Activated T-helper 9 cell treated with anti-CD3 and anti-CD28 coated beads, Interleukin-2, amount 50 U/mL, for 16 hours (primary cell): Measurements from ENCODE around the gene HACD2.
"Not testable (repeated sequence)": the region's sequence is repeated elsewhere in the genome, so short reads cannot be mapped to it uniquely, and the experiment has no call there.

ENCODE experiments used
- DNase-seq: peaks from one replicate; pipeline ENCODE4 v3.0.0-alpha.2; 2020; ENCODE audit warnings: low read depth

The HACD2 gene

GRCh38 chr3:123611082-123611481, 26.2 kb upstream of the HACD2 start:
- no peak for DNase-seq

- DNase-seq = no peak
These were observed 25.5 kb upstream of the HACD2 start for GRCh38 chr3:123610331-123610730.

GRCh38 chr3:123609063-123609462, 24.2 kb upstream of the HACD2 start:
- no peak for DNase-seq

- DNase-seq = no peak
These were observed 23.5 kb upstream of the HACD2 start for GRCh38 chr3:123608263-123608937.

- DNase-seq = no peak
These were observed 21.7 kb upstream of the HACD2 start for GRCh38 chr3:123606527-123606926.

- no peak for DNase-seq
These were observed 21.0 kb upstream of the HACD2 start for GRCh38 chr3:123605789-123606234.

- DNase-seq = not testable (repeated sequence)
These were observed 18.3 kb upstream of the HACD2 start for GRCh38 chr3:123603153-123603552.

GRCh38 chr3:123602325-123602724, 17.5 kb upstream of the HACD2 start:
- no peak for DNase-seq

GRCh38 chr3:123600863-123601262, 16.0 kb upstream of the HACD2 start:
- DNase-seq = not testable (repeated sequence)

GRCh38 chr3:123597561-123597960, 12.7 kb upstream of the HACD2 start:
- DNase-seq = no peak

- no peak for DNase-seq
These were observed 10.7 kb upstream of the HACD2 start for GRCh38 chr3:123595396-123596180.

- no peak for DNase-seq
These were observed 8.5 kb upstream of the HACD2 start for GRCh38 chr3:123593381-123593780.

- no peak for DNase-seq
These were observed 6.0 kb upstream of the HACD2 start for GRCh38 chr3:123590685-123591450.

GRCh38 chr3:123587401-123587800, 2.5 kb upstream of the HACD2 start:
- DNase-seq = no peak

GRCh38 chr3:123586968-123587367, 2.1 kb upstream of the HACD2 start:
- no peak for DNase-seq

- peak; percentile 9 for DNase-seq
These were observed 1.3 kb upstream of the HACD2 start for GRCh38 chr3:123586131-123586530.

GRCh38 chr3:123584284-123584987, 417 bp downstream of the HACD2 start:
- peak; percentile 28 for DNase-seq

- no peak for DNase-seq
These were observed 1.3 kb downstream of the HACD2 start for GRCh38 chr3:123583561-123583960.

- DNase-seq = no peak
These were observed 2.5 kb downstream of the HACD2 start for GRCh38 chr3:123582315-123582714.

- DNase-seq = no peak
These were observed 8.7 kb downstream of the HACD2 start for GRCh38 chr3:123576122-123576521.

- no peak for DNase-seq
These were observed 12.9 kb downstream of the HACD2 start for GRCh38 chr3:123571973-123572365.
